HG02885 (cell line): ENCODE data around the gene MAPT.
A peak's percentile ranks its signal among the peaks of the same experiment; 100 is the strongest.

Experiments used
- ATAC-seq: cut with Tn5 transposase; IDR thresholded peaks from one replicate; pipeline ENCODE4 v1.9.1; 2021; ENCODE audit warnings: mild to moderate bottlenecking; ENCODE audit not compliant: unreplicated experiment, poor library complexity

The MAPT gene

GRCh38 chr17:45894022-45894784 is at the start of gene MAPT:
Gene MAPT (plus strand): TSS chr17:45894554. CDS start chr17:45962338, 67,784 bp downstream.
- ATAC-seq: peak; percentile 67

GRCh38 chr17:45844695-45845375 is 49.5 kb upstream of the MAPT start, which contains the start of gene SPPL2C:
Gene SPPL2C (plus strand): TSS chr17:45844881. CDS start chr17:45844907, 26 bp downstream.
- no peak for ATAC-seq

- no peak for ATAC-seq
Observed at GRCh38 chr17:45845376-45846185, 48.8 kb upstream of the MAPT start.

GRCh38 chr17:45846223-45846622 is 48.1 kb upstream of the MAPT start:
- no peak for ATAC-seq

- no peak for ATAC-seq
Observed at GRCh38 chr17:45846646-45847045, 47.7 kb upstream of the MAPT start.

- ATAC-seq: no peak
Observed at GRCh38 chr17:45847101-45847500, 47.3 kb upstream of the MAPT start.

- ATAC-seq: no peak
Observed at GRCh38 chr17:45847747-45848146, 46.6 kb upstream of the MAPT start.

GRCh38 chr17:45848405-45848804 is 45.9 kb upstream of the MAPT start:
- ATAC-seq: no peak

GRCh38 chr17:45848868-45849535 is 45.4 kb upstream of the MAPT start:
- no peak for ATAC-seq

- no peak for ATAC-seq
Observed at GRCh38 chr17:45849536-45849990, 44.8 kb upstream of the MAPT start.

- no peak for ATAC-seq
Observed at GRCh38 chr17:45850011-45850410, 44.3 kb upstream of the MAPT start.

GRCh38 chr17:45850468-45850867 is 43.9 kb upstream of the MAPT start:
- no peak for ATAC-seq

- ATAC-seq: no peak
Observed at GRCh38 chr17:45851022-45851421, 43.3 kb upstream of the MAPT start.

- ATAC-seq: no peak
Observed at GRCh38 chr17:45851464-45851863, 42.9 kb upstream of the MAPT start.

- ATAC-seq: no peak
Observed at GRCh38 chr17:45851873-45852272, 42.5 kb upstream of the MAPT start.

- no peak for ATAC-seq
Observed at GRCh38 chr17:45852535-45853297, 41.6 kb upstream of the MAPT start.

- no peak for ATAC-seq
Observed at GRCh38 chr17:45854209-45854608, 40.1 kb upstream of the MAPT start.

GRCh38 chr17:45855691-45856336 is 38.5 kb upstream of the MAPT start:
- no peak for ATAC-seq
